ENCODE results near the gene RAB18.

- TF ChIP-seq CTCF (IDR thresholded peaks at IDR 0.05; ENCODE audit: insufficient read depth, low read length, poor library complexity, severe bottlenecking) (no peak), EZH2phosphoT487 (conservative IDR thresholded peaks at IDR 0.05; ENCODE audit: low read length) (no peak)
Observed at GRCh38 chr10:27457966-27458365, 46.1 kb upstream of the RAB18 start.
